HG03196 (cell line): ENCODE results near the gene TBL1XR1.

Experiments used
- ATAC-seq: cut with Tn5 transposase; IDR thresholded peaks from one replicate; pipeline ENCODE4 v1.9.1; 2021; ENCODE audit not compliant: unreplicated experiment

The TBL1XR1 gene

DNA sequence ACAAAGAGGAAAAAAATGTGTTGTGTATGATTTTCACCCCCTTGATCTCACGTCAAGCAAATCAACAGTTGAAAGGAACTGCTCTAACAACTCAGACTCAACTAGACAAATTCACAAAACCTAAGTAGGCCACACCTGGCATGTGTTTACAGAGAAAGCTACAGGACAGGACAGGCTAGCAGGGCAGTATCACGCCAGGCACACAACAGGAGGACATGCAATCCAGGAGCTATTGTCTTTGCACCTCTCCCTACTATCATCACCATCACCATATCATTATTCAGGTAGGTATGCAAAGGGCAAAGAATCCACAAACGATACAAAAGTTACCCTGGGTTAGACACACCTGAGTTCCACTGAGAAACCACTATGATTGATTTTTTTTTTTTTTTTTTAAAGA, 86.4 kb downstream of the TBL1XR1 start:
- no peak for ATAC-seq

- no peak for ATAC-seq
Observed at GRCh38 chr3:177110386-177110785, 86.9 kb downstream of the TBL1XR1 start.

- no peak for ATAC-seq
Observed at GRCh38 chr3:177109688-177110330, 87.5 kb downstream of the TBL1XR1 start.

DNA sequence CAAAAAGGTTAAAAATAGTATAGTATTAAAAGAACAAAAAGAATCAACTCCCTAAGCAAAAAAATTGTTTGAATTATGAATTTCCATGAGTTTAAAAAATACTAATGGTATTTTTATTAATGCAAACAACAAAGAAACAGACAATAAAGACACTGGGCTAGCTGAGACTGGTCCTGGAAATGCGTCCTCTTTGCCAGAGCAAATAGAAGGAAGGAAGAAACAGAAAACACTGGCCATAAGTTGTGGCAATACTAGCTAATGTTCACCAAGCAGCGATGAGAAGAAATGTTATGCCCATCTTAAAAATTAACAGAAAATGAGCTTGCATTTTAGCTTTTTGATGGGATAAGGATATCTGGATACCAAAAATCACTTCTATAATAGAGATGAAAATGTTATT, 88.6 kb downstream of the TBL1XR1 start:
- no peak for ATAC-seq

DNA sequence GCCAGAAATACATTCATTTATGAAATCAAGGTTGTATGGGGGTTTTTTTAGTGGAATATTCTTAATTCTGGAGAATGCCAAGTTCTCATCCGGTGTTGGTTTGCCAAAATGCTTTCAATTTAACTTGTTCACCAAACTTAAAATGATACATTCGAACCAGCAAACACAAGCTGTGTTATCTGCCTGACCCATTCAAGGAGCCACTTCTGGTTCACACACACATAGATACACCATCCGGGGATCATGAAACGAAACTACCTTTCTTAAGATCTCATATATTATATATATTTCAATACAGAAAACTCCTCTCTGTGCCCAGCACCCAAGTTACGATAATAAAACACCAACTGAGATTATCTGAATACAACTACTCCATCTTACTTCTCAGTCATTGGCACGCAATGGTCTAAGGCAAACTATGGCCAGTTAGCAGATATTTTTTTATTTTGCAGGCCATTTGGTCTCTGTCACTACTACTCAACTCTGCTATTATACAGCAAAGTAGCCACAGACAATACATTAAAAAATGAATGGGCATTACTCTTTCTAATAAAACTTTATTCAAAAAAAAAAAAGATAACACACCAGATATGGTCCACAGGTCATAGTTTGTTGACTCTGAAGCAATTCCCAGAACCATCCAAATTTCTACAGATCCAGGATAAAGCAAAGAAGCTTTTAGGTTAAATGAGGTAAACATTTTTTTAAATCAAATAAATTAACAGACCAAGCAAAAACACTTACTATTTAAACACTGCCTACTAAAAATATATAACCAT, 89.6 kb downstream of the TBL1XR1 start:
- no peak for ATAC-seq

- no peak for ATAC-seq
Observed at GRCh38 chr3:177106594-177106993, 90.7 kb downstream of the TBL1XR1 start.

DNA sequence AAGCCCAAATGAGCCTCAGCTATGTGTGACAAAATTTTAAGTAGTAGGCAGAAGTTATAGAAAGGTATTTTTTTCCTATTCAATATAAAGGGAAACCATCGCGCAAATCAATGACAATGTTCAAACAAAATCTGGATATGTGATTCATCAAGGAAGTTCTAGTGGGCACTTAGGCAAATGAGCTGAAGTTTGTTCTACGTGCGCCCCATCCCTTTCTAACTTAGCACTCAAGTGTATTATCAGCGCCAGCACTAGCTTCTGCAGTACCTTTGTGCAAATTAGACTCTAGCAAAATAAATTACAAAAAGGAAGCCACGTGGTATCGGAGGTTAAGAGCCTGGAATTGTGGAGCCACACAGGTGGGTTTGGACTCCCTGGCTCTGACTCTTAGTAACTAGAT, 91.1 kb downstream of the TBL1XR1 start:
- ATAC-seq: peak; percentile 41

DNA sequence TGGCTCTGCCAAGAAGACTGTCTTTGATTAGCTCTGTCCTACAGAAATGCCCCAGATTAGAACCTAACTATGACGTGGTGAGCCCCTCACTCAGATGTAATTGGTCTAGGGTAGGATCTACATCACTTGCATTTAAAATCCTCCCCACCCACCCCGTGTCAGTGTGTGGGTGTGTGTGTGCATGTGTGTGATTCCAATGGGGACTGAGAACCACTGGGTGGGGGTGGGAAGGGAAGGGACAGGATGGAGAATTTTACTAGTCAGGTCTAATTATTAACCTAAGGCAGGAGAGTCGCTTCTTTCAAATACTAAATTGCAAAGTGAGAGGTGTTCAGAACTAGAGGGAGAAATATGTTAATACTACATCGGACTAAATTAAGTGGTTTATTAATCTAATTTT, 91.7 kb downstream of the TBL1XR1 start:
- ATAC-seq: no peak

GRCh38 chr3:177104299-177104992, 92.8 kb downstream of the TBL1XR1 start:
- no peak for ATAC-seq

GRCh38 chr3:177102553-177102952, 94.7 kb downstream of the TBL1XR1 start:
- no peak for ATAC-seq

DNA sequence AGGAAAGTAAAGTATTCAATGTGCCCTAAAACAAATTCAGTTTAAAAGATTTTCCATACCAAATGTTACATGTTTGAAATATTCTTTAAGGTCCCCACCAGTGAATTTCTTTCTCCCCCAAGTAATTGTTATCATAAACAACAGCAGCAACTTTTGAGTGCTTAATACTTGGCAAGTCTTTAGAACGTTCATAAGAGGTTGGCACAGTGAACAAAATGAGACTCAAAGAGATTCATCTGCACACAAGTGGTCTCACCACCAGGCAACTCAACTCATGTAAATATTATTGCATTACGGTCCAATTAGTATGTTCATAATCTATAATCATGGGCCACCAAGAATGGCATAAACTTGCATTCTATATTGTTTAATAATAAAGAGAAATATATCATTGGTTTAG, 98.7 kb downstream of the TBL1XR1 start:
- ATAC-seq: no peak

DNA sequence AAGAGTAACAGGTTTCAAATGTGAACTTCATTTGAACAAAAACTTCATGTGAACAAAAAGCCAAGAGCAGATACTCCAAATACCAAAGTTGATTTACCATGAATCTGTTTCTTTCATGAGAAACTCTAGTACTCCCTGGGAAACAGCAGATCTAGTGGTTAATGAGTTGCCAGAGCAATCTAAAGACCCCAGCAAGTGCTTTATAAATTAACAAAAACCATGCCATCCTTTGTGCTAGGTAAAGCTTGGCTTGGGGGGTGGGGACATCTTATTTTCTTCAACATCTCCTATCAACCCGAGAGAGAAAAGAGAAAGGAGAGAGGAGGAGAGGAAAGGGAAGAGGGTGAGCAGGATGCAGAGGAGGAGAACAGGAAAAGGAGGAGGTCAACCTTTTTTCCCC, 100.7 kb downstream of the TBL1XR1 start:
- no peak for ATAC-seq

GRCh38 chr3:177093966-177094365, 103.3 kb downstream of the TBL1XR1 start:
- no peak for ATAC-seq

- no peak for ATAC-seq
Observed at GRCh38 chr3:177089901-177090300, 107.4 kb downstream of the TBL1XR1 start.

DNA sequence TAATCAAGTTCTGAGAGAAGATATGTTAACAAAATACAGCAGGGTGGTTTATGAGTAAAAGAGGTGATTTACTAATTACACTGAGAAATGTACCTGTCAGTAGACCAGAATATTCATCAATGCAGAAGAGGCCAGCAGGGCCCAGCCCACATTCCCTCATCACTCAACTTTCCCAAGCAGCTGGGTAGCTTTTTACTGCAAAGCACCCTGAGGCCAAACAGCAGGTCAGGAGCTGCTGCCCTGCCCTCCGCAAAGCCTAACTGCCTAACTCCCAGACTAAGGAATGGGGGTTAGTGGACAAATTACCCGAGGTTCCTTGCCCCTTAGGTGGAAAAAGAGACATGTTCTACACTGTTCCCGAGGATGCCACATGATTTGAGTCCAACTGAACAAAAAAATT, 108.2 kb downstream of the TBL1XR1 start:
- no peak for ATAC-seq

- no peak for ATAC-seq
Observed at GRCh38 chr3:177085794-177086193, 111.5 kb downstream of the TBL1XR1 start.

DNA sequence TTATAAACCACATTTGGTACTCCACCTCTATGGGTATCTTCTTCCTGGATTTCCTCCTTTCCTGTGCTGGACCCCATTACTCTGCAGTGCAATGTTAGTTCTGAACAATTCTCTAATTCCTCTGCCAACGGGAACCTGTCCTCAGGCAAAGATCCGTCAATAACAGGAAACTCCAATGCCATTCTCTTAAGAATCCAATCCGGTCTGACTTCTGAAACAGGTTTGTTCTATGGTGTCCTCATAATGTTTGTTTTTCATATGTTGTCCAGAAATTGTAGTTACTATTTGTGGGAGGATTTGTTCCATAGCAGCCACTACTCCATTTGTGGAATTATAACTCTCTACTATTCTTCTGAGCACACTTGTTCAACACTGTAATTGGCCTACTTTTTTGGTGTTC, 112.7 kb downstream of the TBL1XR1 start:
- ATAC-seq: no peak

GRCh38 chr3:177080122-177080521, 117.2 kb downstream of the TBL1XR1 start:
- ATAC-seq: no peak

DNA sequence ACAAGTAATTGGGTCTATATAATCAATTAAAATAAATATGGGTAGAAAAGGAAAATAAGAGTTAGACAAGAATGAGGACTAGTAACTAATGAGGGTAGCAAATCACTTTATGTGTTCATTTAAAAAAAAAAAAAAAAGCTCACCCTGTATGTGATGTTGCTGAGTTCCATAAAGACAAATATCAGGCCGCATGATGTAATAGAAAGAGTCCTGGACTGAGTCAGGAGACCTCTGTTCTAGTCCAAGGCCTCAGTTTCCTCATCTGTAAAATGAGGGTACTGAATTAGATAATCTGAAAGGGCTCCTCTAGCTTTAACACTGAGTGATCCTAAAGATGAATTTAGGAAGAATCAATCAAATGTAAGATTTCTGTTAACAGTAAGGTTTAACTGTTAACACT, 117.6 kb downstream of the TBL1XR1 start:
- ATAC-seq: no peak

DNA sequence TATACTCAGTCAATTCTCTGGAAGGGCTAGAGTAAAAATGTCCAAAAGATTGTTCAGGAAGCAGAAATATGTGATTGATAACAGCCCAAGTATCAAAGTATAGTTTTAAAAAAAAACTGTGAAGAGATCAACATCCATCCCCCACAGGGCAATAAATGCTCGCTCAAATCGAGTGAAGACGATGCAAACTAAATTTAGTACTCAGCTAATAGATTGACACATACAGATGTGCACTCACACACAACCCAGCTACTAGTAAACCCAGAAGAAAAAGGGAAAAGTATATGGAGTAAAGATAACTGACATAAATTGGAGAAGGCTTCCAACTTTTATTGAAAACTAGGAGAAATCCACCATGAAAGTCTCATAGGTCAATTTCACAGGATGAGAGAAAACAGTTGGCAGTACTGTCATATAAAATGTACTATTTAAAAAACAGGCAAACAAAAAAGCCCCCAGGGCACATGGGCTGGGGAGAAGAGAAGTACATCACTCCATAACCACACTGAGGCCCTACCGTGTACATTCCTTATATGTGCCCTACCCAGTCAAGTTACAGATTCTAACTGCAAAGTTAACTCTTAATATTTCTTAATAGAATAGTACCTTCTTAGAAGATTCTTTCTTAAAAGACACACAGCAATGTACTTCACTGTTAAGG, 125.7 kb downstream of the TBL1XR1 start:
- ATAC-seq: no peak

GRCh38 chr3:177069514-177070329, 127.6 kb downstream of the TBL1XR1 start:
- no peak for ATAC-seq
